Common myeloid progenitor, CD34-positive (primary cell): ENCODE results near the gene DMGDH.

Source experiments
- CTCF ChIA-PET: fragments of 350-600 bp; sonication (Branson Sonifier 250); formaldehyde crosslinking; loops from one replicate; lab custom pipeline; 2021; ENCODE audit warnings: antibody characterized with exemption; lab: Charles Lee
- POLR2A ChIA-PET: fragments of 350-600 bp; sonication (Branson Sonifier 250); formaldehyde crosslinking; loops from one replicate; lab custom pipeline; 2021; ENCODE audit warnings: antibody characterized with exemption; lab: Charles Lee
- DNase-seq, 3 donors: peaks; one replicate each; pipeline versions ENCODE4 v3.0.0 to v3.0.0-alpha.2; 2013
- H3K27ac ChIP-seq, 2 experiments: 1 replicate in 1 of 2; 2 replicates in 1 of 2; pipeline ENCODE4 v1.7.0; 2013; ENCODE audit warnings: inconsistent platforms in 2 of 2, low read length in 2 of 2, mild to moderate bottlenecking in 2 of 2, low read depth in 1 of 2, moderate library complexity in 1 of 2; ENCODE audit not compliant: severe bottlenecking in 2 of 2, insufficient read depth in 1 of 2, poor library complexity in 1 of 2
- H3K27me3 ChIP-seq, 5 experiments: replicated peaks in 2 of 5; 1 replicate in 3 of 5; 2 replicates in 2 of 5; pipeline versions ENCODE4 v1.6.1 to v1.7.0; 2013; ENCODE audit warnings: low read length in 4 of 5, mild to moderate bottlenecking in 2 of 5, moderate library complexity in 2 of 5, inconsistent platforms in 1 of 5; ENCODE audit not compliant: insufficient read depth in 5 of 5, control insufficient read depth in 4 of 5
- H3K36me3 ChIP-seq, 4 experiments: 1 replicate in 2 of 4; 2 replicates in 2 of 4; pipeline versions ENCODE4 v1.6.1 to v1.7.0; 2013; ENCODE audit warnings: low read length in 3 of 4, control low read depth in 1 of 4, mild to moderate bottlenecking in 1 of 4; ENCODE audit not compliant: control insufficient read depth in 4 of 4, insufficient read depth in 4 of 4
- H3K4me1 ChIP-seq, 4 experiments: 1 replicate in 3 of 4; 2 replicates in 1 of 4; pipeline versions ENCODE4 v1.6.1 to v1.7.1; 2013; ENCODE audit warnings: low read length in 3 of 4, mild to moderate bottlenecking in 3 of 4, control low read depth in 1 of 4, inconsistent platforms in 1 of 4, moderate library complexity in 1 of 4; ENCODE audit not compliant: control insufficient read depth in 4 of 4, insufficient read depth in 4 of 4; ENCODE audit errors: control extremely low read depth in 1 of 4
- H3K4me3 ChIP-seq, 7 experiments: 1 replicate in 4 of 7; 2 replicates in 3 of 7; pipeline versions ENCODE4 v1.5.1 to v1.7.0; 2013; ENCODE audit warnings: mild to moderate bottlenecking in 7 of 7, low read length in 6 of 7, moderate library complexity in 6 of 7, inconsistent platforms in 2 of 7, low read depth in 2 of 7, control low read depth in 1 of 7; ENCODE audit not compliant: insufficient read depth in 4 of 7, control insufficient read depth in 1 of 7; ENCODE audit errors: extremely low read depth in 1 of 7
- H3K9me3 ChIP-seq, 5 experiments: 1 replicate in 4 of 5; 2 replicates in 1 of 5; pipeline versions ENCODE4 v1.6.1 to v1.7.1; 2013; ENCODE audit warnings: low read length in 4 of 5, mild to moderate bottlenecking in 2 of 5, inconsistent platforms in 1 of 5, low read depth in 1 of 5, moderate library complexity in 1 of 5; ENCODE audit not compliant: control insufficient read depth in 4 of 5, insufficient read depth in 2 of 5; ENCODE audit errors: control extremely low read depth in 1 of 5
- WGBS: methylation state at CpG from one replicate; pipeline ENCODE4 v1.1.5; 2013; ENCODE audit not compliant: insufficient coverage; 5-methylcytosine and 5-hydroxymethylcytosine counted together

DMGDH gene

GRCh38 chr5:79070350-79070667, 835 bp upstream of the DMGDH start:
- POLR2A ChIA-PET = no interaction called here
- whole genome bisulfite sequencing = 20% methylated on average over 1 of the region's 9 CpGs
- DNase-seq = peak in 2 of 3 donors; percentile 22 to 41

GRCh38 chr5:79062436-79062835, 7.0 kb downstream of the DMGDH start:
- Histone ChIP-seq H3K4me3 (no peak overlapping the region), H3K36me3 (no peaks in the 10 kb centered on the region), H3K4me1 (no peaks in the 10 kb centered on the region), H3K9me3 (no peaks in the 10 kb centered on the region), H3K27me3 (no peaks in the 10 kb centered on the region), H3K27ac (no peak overlapping the region)
- POLR2A ChIA-PET = no interaction called here
- WGBS = 93% methylated on average over 2 of the region's 3 CpGs
- CTCF ChIA-PET = interaction anchor here (1.3 kb wide), 1 partner anchor 11 kb away, joined by 3 read pairs; no protein-coding TSS in a partner anchor
- DNase-seq = no peak

More at GRCh38 chr5:79070350-79070667, 835 bp upstream of the DMGDH start:
- CTCF ChIA-PET = interaction anchor here (0.8 to 1.5 kb wide), 2 partner anchors 22 to 63 kb away, joined by 3 to 4 read pairs; no protein-coding TSS in a partner anchor
- H3K4me1 ChIP-seq = peaks cover 0 to 14% (median 9%) of the 10 kb centered on the region in 4 experiments
- no peak overlapping the region for H3K27ac ChIP-seq
- peaks cover 0 to 6% (median 0%) of the 10 kb centered on the region in 5 experiments for H3K27me3 ChIP-seq
- no peaks in the 10 kb centered on the region for H3K36me3 ChIP-seq
- H3K9me3 ChIP-seq = peaks cover 0 to 6% (median 2%) of the 10 kb centered on the region in 5 experiments
- H3K4me3 ChIP-seq = no peak overlapping the region

- Histone ChIP-seq H3K27ac (no peak overlapping the region), H3K36me3 (no peaks in the 10 kb centered on the region), H3K9me3 (no peaks in the 10 kb centered on the region), H3K4me1 (no peaks in the 10 kb centered on the region), H3K4me3 (no peak overlapping the region), H3K27me3 (peaks cover 0 to 3% (median 0%) of the 10 kb centered on the region in 5 experiments)
- POLR2A ChIA-PET = no interaction called here
- no peak for DNase-seq
- CTCF ChIA-PET = interaction anchor here (0.6 to 1.4 kb wide), 2 partner anchors 34 to 68 kb away, joined by 3 to 5 read pairs; no protein-coding TSS in a partner anchor
- no CpG with 5 or more reads among the region's 4 CpGs for WGBS
These were observed 9.8 kb downstream of the DMGDH start for GRCh38 chr5:79059674-79060073.

- H3K4me1 ChIP-seq = no peaks in the 10 kb centered on the region
- ChIA-PET CTCF (no interaction called here), POLR2A (no interaction called here)
- no peaks in the 10 kb centered on the region for H3K36me3 ChIP-seq
- no peak for DNase-seq
- H3K27me3 ChIP-seq = peaks cover 0 to 3% (median 0%) of the 10 kb centered on the region in 5 experiments
- H3K27ac ChIP-seq = no peak overlapping the region
- peaks cover 0 to 4% (median 0%) of the 10 kb centered on the region in 5 experiments for H3K9me3 ChIP-seq
- H3K4me3 ChIP-seq = no peak overlapping the region
These were observed 12.6 kb downstream of the DMGDH start for GRCh38 chr5:79056847-79057246.

GRCh38 chr5:79055017-79055416, 14.5 kb downstream of the DMGDH start:
- CTCF ChIA-PET = interaction anchor here (0.7 to 1.1 kb wide), 2 partner anchors 10 to 51 kb away, joined by 3 read pairs; no protein-coding TSS in a partner anchor
- Histone ChIP-seq H3K27ac (no peak overlapping the region), H3K4me1 (no peaks in the 10 kb centered on the region), H3K36me3 (no peaks in the 10 kb centered on the region), H3K9me3 (peaks cover 0 to 11% (median 0%) of the 10 kb centered on the region in 5 experiments), H3K27me3 (peaks cover 0 to 3% (median 0%) of the 10 kb centered on the region in 5 experiments), H3K4me3 (no peak overlapping the region)
- POLR2A ChIA-PET = no interaction called here
- DNase-seq = no peak
- no CpG with 5 or more reads among the region's 1 CpG for WGBS

GRCh38 chr5:79053321-79053720, 16.2 kb downstream of the DMGDH start:
- DNase-seq = no peak
- ChIA-PET POLR2A (no interaction called here), CTCF (no interaction called here)
- H3K36me3 ChIP-seq = no peaks in the 10 kb centered on the region
- H3K9me3 ChIP-seq = peaks cover 0 to 11% (median 0%) of the 10 kb centered on the region in 5 experiments
- WGBS = no CpG with 5 or more reads among the region's 4 CpGs
- peaks cover 0 to 3% (median 0%) of the 10 kb centered on the region in 5 experiments for H3K27me3 ChIP-seq
- no peak overlapping the region for H3K27ac ChIP-seq
- no peak overlapping the region for H3K4me3 ChIP-seq
- H3K4me1 ChIP-seq = no peaks in the 10 kb centered on the region

GRCh38 chr5:79050498-79050897, 19.0 kb downstream of the DMGDH start:
- H3K4me1 ChIP-seq = no peaks in the 10 kb centered on the region
- no peaks in the 10 kb centered on the region for H3K36me3 ChIP-seq
- ChIA-PET POLR2A (no interaction called here), CTCF (no interaction called here)
- peaks cover 0 to 11% (median 0%) of the 10 kb centered on the region in 5 experiments for H3K9me3 ChIP-seq
- no peak for DNase-seq
- peaks cover 0 to 3% (median 0%) of the 10 kb centered on the region in 5 experiments for H3K27me3 ChIP-seq
- H3K4me3 ChIP-seq = no peak overlapping the region
- H3K27ac ChIP-seq = no peak overlapping the region
- WGBS = no CpG with 5 or more reads among the region's 3 CpGs
